HepG2 (cell line): ENCODE results near the gene NRL. TPM values are rescaled to one million over a fixed set of nuclear protein-coding genes. Genes with fewer than 3 reads are reported as not detected.

Experiments used
- CCAR2 ChIP-seq: fragments of 200-400 bp; formaldehyde crosslinking; optimal IDR thresholded peaks from 2 replicates; pipeline ENCODE3; 2018; ENCODE audit warnings: low read depth, mild to moderate bottlenecking, low read length, moderate library complexity
- CENPBD1 ChIP-seq: sonication (generic); formaldehyde crosslinking; IDR thresholded peaks from 2 replicates; pipeline ENCODE4 v1.8.0; 2022; ENCODE audit warnings: missing genetic modification reagents, low read depth, mild to moderate bottlenecking, borderline replicate concordance
- FIP1L1 ChIP-seq: fragments of 200-400 bp; formaldehyde crosslinking; IDR thresholded peaks from 2 replicates; pipeline ENCODE4 v1.6.1; 2018; ENCODE audit warnings: low read depth, mild to moderate bottlenecking, low read length, moderate library complexity, borderline replicate concordance; ENCODE audit not compliant: insufficient read depth
- KLF16 ChIP-seq, 2 experiments: sonication (generic) in 1 of 2; formaldehyde crosslinking in 1 of 2; IDR thresholded peaks; 2 replicates each; pipeline versions ENCODE4 v1.6.1 to v1.8.0; 2016 to 2023; ENCODE audit warnings: missing genetic modification reagents in 2 of 2, missing compliant biosample characterization in 1 of 2
- MEIS2 ChIP-seq: sonication (generic); formaldehyde crosslinking; IDR thresholded peaks from 2 replicates; pipeline ENCODE4 v1.9.0; 2021; ENCODE audit warnings: mild to moderate bottlenecking, missing genetic modification reagents
- NFAT5 ChIP-seq: sonication (generic); formaldehyde crosslinking; IDR thresholded peaks from 2 replicates; pipeline ENCODE4 v1.4.0; 2020; ENCODE audit warnings: missing genetic modification reagents
- RERE ChIP-seq: IDR thresholded peaks from 2 replicates; pipeline ENCODE4 v1.6.1; 2016; ENCODE audit warnings: low read depth, missing genetic modification reagents, missing compliant biosample characterization
- ZBTB34 ChIP-seq: sonication (generic); formaldehyde crosslinking; IDR thresholded peaks from 2 replicates; pipeline ENCODE4 v1.8.0; 2022; ENCODE audit warnings: mild to moderate bottlenecking, missing genetic modification reagents
- ZFP36 ChIP-seq: fragments of 150-350 bp; IDR thresholded peaks from 2 replicates; pipeline ENCODE4 v1.6.1; 2018; ENCODE audit warnings: borderline replicate concordance, low read length, low read depth; ENCODE audit not compliant: partially characterized antibody
- ZNF136 ChIP-seq: sonication (generic); formaldehyde crosslinking; IDR thresholded peaks from 2 replicates; pipeline ENCODE4 v1.8.1; 2022; ENCODE audit warnings: low read depth, mild to moderate bottlenecking, moderate library complexity, missing genetic modification reagents
- ZNF232 ChIP-seq: sonication (generic); formaldehyde crosslinking; IDR thresholded peaks from 2 replicates; pipeline ENCODE4 v1.4.0; 2020; ENCODE audit warnings: missing genetic modification reagents, borderline replicate concordance
- ZNF691 ChIP-seq: sonication (generic); formaldehyde crosslinking; IDR thresholded peaks from 2 replicates; pipeline ENCODE4 v1.4.0; 2020; ENCODE audit warnings: missing genetic modification reagents, low read depth, mild to moderate bottlenecking, borderline replicate concordance
- ZNF720 ChIP-seq: sonication (generic); formaldehyde crosslinking; IDR thresholded peaks from 2 replicates; pipeline ENCODE4 v1.4.0; 2020; ENCODE audit warnings: missing genetic modification reagents
- polyA plus RNA-seq, 8 experiments: library from polyadenylated mRNA; depleted of rRNA in 3 of 8; stranded (reverse) in 7 of 8; unstranded in 1 of 8; fragments of >200 nt; fragmentation: Illumina TruSeq in 4 of 8; extraction: Trizol in 4 of 8; gene quantifications; 2 replicates each; pipeline versions ENCODE4 v1.2.1 to v1.2.3, GENCODE V29; 2011 to 2016; ENCODE audit warnings: low read depth in 4 of 8, missing spikeins in 1 of 8, mixed read lengths in 1 of 8; ENCODE audit not compliant: insufficient read depth in 1 of 8
- total RNA-seq, 5 experiments: library from RNA; depleted of rRNA; stranded (reverse); fragments of >200 nt; fragmentation: Illumina TruSeq; extraction: Trizol; gene quantifications; 2 replicates each; pipeline ENCODE4 v1.2.3, GENCODE V29; 2016; ENCODE audit warnings: low read depth in 1 of 5

NRL gene
- total and polyA plus RNA-seq, 2 of the 13 experiments (the other 11 are each of a cell fraction or from before 2014, with no cell fraction given) = 2.5 to 4.7 TPM

GRCh38 chr14:24058260-24058950 is 56.3 kb downstream of the NRL start (continued):
- TF ChIP-seq RERE (CRISPR knock-in tag) = no peak
- no peak for TF ChIP-seq NFAT5
- TF ChIP-seq KLF16 (CRISPR knock-in tag; IDR thresholded peaks at IDR 0.05) = peak in 1 of 2 experiments; percentile 54; a peak in 1 of 4 replicates
- no peak for TF ChIP-seq ZNF720 (CRISPR knock-in tag)
- TF ChIP-seq FIP1L1 = no peak
- TF ChIP-seq ZNF691 = peak; percentile 72; the same call in 1 of the 2 replicates
- TF ChIP-seq MEIS2 = 0 out of 2 replicates have a peak, but pooled peaks have one; percentile 29
- TF ChIP-seq ZNF232 (CRISPR knock-in tag) = no peak
- peak; percentile 48 for TF ChIP-seq ZFP36
- no peak for TF ChIP-seq ZBTB34 (CRISPR knock-in tag)
- peak; percentile 55 for TF ChIP-seq CCAR2
- TF ChIP-seq ZNF136 = no peak
- TF ChIP-seq CENPBD1 (CRISPR knock-in tag) = 0 out of 2 replicates have a peak, but pooled peaks have one; percentile 19
